HG02870 (cell line): Measurements from ENCODE around the gene ZMYND8.
A peak's percentile ranks its signal among the peaks of the same experiment; 100 is the strongest.
"Not testable (repeated sequence)": the region's sequence is repeated elsewhere in the genome, so short reads cannot be mapped to it uniquely, and the experiment has no call there.

Experiments
- ATAC-seq: cut with Tn5 transposase; IDR thresholded peaks from one replicate; pipeline ENCODE4 v1.9.1; 2021; ENCODE audit warnings: mild to moderate bottlenecking, moderate library complexity; ENCODE audit not compliant: unreplicated experiment

Gene ZMYND8

DNA sequence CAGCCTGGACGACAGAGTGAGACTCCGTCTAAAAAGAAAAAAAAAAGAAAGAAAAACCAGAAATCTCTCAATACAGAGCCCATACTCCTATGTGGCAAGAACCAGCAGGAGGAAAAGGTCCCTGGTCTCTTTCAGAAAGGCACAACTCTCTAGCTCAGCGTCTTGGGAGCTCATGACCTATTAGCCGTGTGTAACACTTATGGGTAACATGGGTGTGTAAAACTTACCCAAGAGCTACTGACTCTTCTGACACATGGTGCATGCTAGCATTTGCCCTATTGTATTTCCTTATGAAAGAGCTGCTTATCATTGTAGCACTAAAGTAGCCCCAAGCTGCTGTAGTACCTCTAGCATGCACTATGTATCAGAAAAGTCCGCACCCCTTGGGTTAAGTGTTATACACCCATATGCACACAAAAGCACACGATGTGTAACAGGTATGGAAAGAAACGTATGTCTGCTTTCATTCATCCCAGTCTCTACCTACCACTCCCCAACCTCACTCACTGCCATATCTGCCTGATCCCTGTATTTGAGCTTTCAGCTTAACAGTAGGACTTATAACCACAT is 85.4 kb downstream of the ZMYND8 start:
- ATAC-seq: no peak

DNA sequence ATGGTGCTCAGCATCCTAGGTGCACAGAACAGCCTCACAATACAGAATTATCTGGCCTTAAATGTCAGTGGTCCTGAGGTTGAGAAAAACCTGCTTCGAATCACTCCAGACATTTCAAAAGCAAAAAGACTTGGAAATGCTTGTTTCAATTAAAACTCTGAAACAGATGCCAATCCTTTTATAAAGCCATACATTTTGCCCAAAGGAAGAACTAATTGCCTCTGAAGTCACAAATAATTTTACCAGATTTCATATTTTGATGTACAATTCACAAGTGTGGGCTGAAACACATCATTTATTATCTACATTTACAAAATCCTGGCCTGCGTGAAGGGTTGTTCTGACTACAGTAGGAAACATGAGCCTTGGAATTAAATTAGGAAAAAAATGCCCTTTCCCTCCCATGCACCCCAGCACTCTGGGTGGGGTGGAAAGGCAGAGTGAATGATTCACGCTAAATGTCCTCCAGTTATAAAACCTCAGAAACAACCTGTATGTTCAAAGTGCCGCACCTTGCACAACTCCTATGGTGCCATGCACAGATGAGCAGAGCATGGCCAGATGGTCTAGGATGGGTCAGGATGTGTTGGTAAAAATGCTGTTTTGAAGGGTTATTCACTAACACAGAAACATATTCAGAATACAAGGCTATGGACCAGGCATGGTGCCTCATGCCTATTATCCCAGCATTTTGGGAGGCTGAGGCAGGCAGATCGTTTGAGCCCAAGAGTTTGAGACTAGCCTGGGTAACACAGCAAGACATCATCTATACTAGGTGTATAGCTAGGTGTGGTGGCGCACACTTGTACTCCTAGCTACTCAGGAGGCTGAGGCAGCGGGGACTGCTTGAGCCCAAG is 87.0 kb downstream of the ZMYND8 start:
- ATAC-seq: no peak

GRCh38 chr20:47267621-47268020 is 88.9 kb downstream of the ZMYND8 start:
- ATAC-seq: no peak

DNA sequence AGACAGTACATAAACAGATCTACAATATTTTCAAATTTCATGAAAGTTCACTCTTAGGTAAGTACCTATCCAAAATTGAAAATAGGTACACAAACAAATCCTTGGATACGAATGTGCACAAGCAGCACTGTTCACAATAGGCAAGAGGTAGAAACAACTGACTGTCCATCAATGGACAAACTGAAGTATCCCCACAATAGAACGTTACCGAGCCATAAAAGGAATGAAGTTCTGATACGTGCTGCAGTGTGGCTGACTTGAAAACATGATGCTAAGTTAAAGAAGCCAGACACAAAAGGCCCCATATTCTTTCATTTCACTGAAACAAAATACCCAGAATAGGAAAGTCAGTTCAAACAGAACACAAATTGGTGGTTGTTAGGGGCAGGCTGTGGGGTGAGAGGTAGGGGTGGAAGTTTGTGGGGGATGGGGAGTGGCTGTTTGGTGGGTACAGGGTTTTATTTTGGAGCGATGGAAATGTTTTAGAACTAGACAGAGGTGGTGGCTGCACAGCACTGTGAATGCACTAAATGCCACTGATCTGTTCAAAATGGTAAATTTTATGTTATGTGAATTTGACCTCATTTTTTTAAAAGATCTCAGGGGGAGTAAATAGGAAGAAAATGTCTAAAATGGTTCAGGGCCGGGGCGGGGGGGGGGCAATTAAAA is 89.5 kb downstream of the ZMYND8 start:
- ATAC-seq: no peak

DNA sequence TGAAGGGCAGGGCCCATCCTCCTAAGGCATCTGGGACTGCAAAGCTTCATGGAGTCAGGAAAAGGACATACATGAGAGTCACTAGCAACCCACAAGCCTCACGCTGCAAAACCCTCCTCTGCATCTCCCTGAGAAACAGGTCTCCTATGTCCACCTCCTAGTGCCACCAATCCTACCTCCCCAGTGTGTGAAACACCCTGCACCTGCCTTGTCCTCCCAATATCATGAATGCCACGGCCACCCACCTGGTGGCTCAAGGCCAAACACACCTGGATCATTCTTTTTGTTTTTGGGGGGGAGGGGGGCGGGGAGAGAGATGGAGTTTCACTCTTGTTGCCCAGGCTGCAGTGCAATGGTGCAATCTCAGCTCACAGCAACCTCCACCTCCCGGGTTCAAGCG is 90.5 kb downstream of the ZMYND8 start:
- no peak for ATAC-seq

GRCh38 chr20:47265214-47265613 is 91.3 kb downstream of the ZMYND8 start:
- ATAC-seq: no peak

DNA sequence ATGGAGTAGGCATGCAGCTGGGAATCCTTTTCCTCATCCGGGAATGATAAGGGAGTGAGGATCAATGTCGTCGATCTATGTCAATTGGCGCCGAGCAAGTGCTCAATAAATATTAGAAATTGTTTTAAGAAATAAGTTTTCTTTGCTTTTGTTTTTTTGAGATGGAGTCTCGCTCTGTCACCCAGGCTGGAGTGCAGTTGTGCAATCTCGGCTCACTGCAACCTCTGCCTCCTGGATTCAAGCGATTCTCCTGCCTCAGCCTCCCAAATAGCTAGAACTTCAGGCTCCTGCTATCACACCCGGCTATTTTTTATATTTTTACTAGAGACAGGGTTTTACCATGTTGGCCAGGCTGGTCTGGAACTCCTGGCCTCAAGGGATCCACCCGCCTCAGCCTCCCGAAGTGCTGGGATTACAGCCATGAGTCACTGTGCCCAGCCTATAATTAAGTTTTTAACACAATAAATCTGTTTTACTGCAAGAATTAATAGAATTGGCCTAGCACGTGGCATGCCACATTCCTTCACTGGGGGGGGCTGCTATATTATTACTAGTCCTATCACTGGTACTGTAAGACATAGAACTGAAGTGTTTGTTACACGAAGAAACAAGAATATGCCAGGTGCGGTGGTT is 92.2 kb downstream of the ZMYND8 start:
- ATAC-seq: not testable (repeated sequence)

DNA sequence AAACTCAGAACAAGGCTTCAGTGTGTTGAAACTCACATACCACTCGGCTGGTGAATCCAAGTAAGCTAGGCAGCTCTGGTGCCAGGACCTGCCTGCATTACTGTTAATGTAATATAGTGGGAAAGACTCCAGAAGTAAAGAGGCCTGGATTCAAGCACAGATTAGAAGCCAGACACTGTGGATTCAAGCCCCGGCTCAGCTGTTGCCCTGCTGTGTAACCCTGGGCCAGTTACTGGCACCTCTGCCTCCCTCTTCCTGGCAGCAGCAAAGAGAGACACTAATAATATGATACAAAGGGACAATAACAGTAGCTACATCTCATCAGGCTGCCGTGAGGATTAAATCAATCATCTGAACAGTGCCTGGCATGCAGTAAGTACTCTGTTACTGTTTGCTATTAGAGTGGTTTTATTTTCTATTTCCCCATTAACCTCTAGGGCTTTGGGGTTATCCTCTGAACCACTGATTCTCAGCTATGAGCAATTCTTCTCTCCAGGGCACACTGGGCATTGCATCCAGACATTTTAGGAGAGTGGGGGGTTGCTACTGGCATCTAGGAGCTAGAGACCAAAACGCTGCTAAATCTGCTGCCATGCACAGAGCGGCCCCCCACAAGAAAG is 92.9 kb downstream of the ZMYND8 start:
- no peak for ATAC-seq

- ATAC-seq: no peak
Observed at GRCh38 chr20:47263080-47263464, 93.4 kb downstream of the ZMYND8 start.

- peak; percentile 48 for ATAC-seq
Observed at GRCh38 chr20:47262365-47263013, 94.0 kb downstream of the ZMYND8 start.

DNA sequence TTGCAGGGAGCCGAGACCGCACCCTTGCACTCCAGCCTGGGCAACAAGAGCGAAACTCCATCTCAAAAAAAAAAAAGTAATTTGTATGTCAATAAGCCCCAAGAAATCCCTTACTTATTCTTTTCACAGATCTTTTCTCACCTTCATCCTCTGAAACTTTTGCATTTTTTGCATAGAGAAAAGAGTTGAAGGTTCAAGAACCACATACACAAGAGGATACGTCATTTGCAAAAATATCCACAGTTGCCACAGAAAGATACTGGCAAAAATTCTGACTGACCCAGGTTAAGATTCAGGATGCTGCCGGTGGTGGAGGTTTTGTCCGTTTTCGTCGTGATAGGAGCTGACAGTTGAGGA is 94.5 kb downstream of the ZMYND8 start:
- peak; percentile 6 for ATAC-seq

DNA sequence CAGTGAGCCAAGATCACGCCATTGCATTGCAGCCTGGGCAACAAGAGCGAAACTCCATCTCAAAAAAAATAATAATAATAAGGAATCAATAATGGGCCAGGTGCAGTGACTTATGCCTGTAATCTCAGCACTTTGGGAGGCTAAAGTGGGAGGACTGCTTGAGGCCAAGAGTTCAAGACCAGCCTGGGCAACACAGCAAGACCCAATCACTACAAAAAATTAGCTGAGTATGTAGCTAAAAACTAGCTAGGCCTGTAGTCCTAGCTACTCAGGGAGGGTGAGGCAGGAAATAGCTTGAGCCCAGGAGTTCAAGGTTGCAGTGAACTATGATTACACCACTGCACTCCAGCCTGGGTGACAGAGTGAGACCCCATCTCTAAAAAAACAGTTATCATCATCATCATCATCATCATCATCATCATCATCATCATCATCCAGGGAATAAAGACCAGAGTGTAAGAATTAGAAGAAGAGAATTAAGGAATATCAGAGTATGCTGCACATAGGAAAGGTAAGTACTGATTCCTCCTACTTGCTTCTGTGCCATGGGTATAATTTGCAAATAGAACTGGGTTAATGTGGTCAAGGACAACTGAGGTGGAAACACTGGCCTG is 95.2 kb downstream of the ZMYND8 start:
- not testable (repeated sequence) for ATAC-seq

DNA sequence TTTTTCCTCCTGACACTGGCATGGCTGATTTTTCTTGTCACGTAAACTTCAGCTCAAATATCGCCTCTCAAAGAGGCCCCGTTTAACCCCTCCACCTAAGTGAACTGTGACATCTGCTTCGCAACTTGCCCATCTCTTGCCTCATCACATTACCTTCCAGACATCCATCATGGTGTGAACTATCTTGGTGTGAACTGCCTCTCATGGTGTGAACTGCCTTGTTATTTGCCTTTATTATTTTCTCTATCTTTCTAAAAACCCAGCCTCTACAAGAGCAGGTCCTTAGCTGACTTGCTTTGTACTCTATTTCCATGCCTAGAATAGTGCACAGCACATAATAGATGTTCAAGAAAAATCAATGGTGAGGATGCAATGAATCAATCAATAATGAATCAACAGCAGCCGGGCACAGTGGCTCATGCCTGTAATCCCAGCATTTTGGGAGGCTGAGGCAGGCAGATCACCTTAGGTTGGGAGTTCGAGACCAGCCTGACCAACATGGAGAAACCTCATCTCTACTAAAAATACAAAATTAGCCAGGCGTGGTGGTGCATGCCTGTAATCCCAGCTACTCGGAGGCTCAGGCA is 95.9 kb downstream of the ZMYND8 start:
- not testable (repeated sequence) for ATAC-seq

DNA sequence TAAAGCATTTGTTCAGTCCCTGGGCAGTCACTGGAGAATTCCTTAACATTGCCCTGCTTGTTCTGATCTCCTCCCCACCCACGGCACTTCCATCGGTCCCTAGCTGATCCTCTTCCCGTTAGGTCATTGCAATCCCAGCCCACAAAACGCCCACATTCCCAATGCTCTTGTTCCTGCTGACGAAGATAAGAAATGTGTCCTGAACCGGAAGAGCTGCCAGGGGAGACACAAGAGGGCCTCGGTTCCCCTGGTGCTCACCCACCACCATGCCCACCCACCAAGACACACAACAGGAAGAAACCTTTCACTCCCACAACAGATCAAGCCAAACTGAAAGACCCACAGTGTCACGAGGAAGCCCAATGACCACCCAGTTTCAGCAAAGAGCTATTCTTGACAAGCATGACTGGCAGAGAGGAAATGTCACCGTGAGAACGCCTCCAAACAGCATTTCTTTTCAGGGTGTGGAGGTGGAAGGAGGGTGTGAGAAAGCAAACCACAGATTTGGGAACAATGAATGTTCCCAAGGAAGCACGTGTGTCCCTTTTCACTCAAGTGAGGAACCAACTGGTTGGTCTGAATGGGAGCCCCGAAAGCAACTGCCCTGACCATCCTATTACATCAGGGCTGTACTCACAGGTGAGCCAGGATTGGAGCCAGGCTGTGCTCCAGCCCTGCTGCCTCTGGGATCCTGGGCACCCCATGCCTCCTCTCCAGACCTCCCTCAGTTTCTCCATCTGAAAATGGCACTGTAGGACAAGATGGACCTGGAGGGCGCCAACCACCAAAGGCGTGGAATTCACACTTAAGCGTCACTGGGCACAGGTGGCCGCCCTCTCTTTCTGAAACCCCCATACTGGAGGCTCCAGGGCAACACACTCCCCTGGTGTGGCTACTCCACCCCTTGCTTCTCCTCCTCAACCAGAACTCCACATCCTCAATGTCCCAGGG is 97.5 kb downstream of the ZMYND8 start:
- ATAC-seq: peak; percentile 46

GRCh38 chr20:47257771-47258170 is 98.7 kb downstream of the ZMYND8 start:
- no peak for ATAC-seq

- no peak for ATAC-seq
Observed at GRCh38 chr20:47257256-47257655, 99.2 kb downstream of the ZMYND8 start.

GRCh38 chr20:47256668-47257236 is 99.7 kb downstream of the ZMYND8 start:
- no peak for ATAC-seq

GRCh38 chr20:47253872-47254271 is 102.6 kb downstream of the ZMYND8 start:
- ATAC-seq: no peak
